HG02938 (cell line): ENCODE measurements around the gene AAK1.

Source experiments
- ATAC-seq: cut with Tn5 transposase; IDR thresholded peaks from one replicate; pipeline ENCODE4 v1.9.1; 2021; ENCODE audit warnings: mild to moderate bottlenecking, moderate library complexity; ENCODE audit not compliant: unreplicated experiment

AAK1 gene

GRCh38 chr2:69603146-69603743 is 40.3 kb downstream of the AAK1 start:
- ATAC-seq = no peak

- no peak for ATAC-seq
These were observed 42.3 kb downstream of the AAK1 start for GRCh38 chr2:69601179-69601612.

- no peak for ATAC-seq
These were observed 43.1 kb downstream of the AAK1 start for GRCh38 chr2:69600425-69600824.

GRCh38 chr2:69597843-69598610 is 45.5 kb downstream of the AAK1 start:
- ATAC-seq = no peak

- ATAC-seq = no peak
These were observed 46.4 kb downstream of the AAK1 start for GRCh38 chr2:69597105-69597504.

GRCh38 chr2:69594341-69594740 is 49.2 kb downstream of the AAK1 start:
- no peak for ATAC-seq

- ATAC-seq = no peak
These were observed 51.0 kb downstream of the AAK1 start for GRCh38 chr2:69592511-69592910.

GRCh38 chr2:69589973-69590652 is 53.4 kb downstream of the AAK1 start:
- no peak for ATAC-seq

- no peak for ATAC-seq
These were observed 54.6 kb downstream of the AAK1 start for GRCh38 chr2:69588945-69589344.

- ATAC-seq = no peak
These were observed 55.1 kb downstream of the AAK1 start for GRCh38 chr2:69588403-69588802.

- no peak for ATAC-seq
These were observed 57.5 kb downstream of the AAK1 start for GRCh38 chr2:69585855-69586555.

GRCh38 chr2:69584127-69584889 is 59.2 kb downstream of the AAK1 start:
- ATAC-seq = no peak

- no peak for ATAC-seq
These were observed 60.2 kb downstream of the AAK1 start for GRCh38 chr2:69583321-69583833.

- no peak for ATAC-seq
These were observed 60.9 kb downstream of the AAK1 start for GRCh38 chr2:69582582-69583176.

GRCh38 chr2:69581774-69582581 is 61.6 kb downstream of the AAK1 start:
- no peak for ATAC-seq

GRCh38 chr2:69580486-69580885 is 63.1 kb downstream of the AAK1 start:
- ATAC-seq = no peak

- ATAC-seq = no peak
These were observed 64.0 kb downstream of the AAK1 start for GRCh38 chr2:69579536-69579935.

GRCh38 chr2:69578198-69578540 is 65.4 kb downstream of the AAK1 start:
- no peak for ATAC-seq

GRCh38 chr2:69577467-69578197 is 65.9 kb downstream of the AAK1 start:
- ATAC-seq = no peak
